ENCODE results near the gene APOBEC2. TPM values are rescaled to one million over a fixed set of nuclear protein-coding genes. Genes with fewer than 3 reads are reported as not detected.

Gene APOBEC2
- total and polyA plus RNA-seq, 9 of the 15 experiments (the other 6 are each of a cell fraction or from before 2014, with no cell fraction given): 0.25 to 1.6 TPM; not detected in 7

DNA sequence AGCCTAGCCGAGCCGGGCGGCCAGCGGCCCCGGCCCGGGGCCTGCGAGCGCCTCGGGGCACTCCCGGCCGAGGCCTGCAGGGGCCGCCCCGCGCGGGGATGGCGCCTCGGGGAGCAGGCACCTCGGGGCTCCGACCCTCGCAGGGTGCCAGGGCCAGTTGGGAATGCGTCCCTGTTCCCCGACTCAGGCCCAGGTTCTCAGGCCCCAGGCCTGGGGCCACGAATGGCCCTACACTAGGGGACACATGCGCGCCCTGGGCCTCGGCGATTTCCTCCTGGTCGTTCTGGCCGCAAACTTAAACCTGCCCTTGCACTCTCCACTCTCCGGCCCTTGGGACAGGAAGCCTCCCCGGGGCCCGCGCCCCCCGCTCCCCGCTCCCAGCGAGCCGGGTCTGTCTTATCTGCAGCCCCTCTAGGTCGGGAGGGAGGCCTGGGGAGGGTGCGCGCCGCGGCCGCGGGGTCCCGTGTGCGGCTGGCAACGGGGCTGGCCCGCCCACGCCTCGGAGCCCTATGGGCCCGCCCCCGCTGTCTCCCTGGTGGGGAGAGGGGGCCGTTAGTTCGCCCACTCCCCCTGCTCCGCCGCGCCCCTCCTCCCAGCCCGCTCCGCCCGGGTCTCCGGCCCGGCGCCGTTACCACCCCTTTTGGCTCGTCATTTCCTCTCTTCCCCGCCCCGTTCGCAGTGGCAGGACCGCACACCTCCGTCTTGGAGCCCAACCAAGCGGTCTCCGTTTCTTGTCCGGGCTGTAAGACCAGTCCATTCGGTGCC is 20.4 kb downstream of the APOBEC2 start (continued):
- TF ChIP-seq, protein P1, sequence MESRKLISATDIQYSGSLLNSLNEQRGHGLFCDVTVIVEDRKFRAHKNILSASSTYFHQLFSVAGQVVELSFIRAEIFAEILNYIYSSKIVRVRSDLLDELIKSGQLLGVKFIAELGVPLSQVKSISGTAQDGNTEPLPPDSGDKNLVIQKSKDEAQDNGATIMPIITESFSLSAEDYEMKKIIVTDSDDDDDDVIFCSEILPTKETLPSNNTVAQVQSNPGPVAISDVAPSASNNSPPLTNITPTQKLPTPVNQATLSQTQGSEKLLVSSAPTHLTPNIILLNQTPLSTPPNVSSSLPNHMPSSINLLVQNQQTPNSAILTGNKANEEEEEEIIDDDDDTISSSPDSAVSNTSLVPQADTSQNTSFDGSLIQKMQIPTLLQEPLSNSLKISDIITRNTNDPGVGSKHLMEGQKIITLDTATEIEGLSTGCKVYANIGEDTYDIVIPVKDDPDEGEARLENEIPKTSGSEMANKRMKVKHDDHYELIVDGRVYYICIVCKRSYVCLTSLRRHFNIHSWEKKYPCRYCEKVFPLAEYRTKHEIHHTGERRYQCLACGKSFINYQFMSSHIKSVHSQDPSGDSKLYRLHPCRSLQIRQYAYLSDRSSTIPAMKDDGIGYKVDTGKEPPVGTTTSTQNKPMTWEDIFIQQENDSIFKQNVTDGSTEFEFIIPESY (CRISPR knock-in tag; IDR thresholded peaks at IDR 0.05): peak; percentile 60; the same call in 1 of the 2 replicates
- peak; percentile 71 for TF ChIP-seq SMAD4 (CRISPR knock-in tag; conservative IDR thresholded peaks at IDR 0.05)
- no peak for TF ChIP-seq ZNF77 (CRISPR knock-in tag; IDR thresholded peaks at IDR 0.05)
- TF ChIP-seq, protein P2, sequence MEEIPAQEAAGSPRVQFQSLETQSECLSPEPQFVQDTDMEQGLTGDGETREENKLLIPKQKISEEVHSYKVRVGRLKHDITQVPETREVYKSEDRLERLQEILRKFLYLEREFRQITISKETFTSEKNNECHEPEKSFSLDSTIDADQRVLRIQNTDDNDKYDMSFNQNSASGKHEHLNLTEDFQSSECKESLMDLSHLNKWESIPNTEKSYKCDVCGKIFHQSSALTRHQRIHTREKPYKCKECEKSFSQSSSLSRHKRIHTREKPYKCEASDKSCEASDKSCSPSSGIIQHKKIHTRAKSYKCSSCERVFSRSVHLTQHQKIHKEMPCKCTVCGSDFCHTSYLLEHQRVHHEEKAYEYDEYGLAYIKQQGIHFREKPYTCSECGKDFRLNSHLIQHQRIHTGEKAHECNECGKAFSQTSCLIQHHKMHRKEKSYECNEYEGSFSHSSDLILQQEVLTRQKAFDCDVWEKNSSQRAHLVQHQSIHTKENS (CRISPR knock-in tag; IDR thresholded peaks at IDR 0.05): no peak
- TF ChIP-seq KDM4B (IDR thresholded peaks at IDR 0.05; ENCODE audit: borderline replicate concordance in 2 of 2, low read depth in 1 of 2): peak in 1 of 2 experiments; percentile 92; a peak in 1 of 4 replicates
- TF ChIP-seq RBM34 (IDR thresholded peaks at IDR 0.05; ENCODE audit: borderline replicate concordance, insufficient read depth, low read length): no peak
- TF ChIP-seq, protein P3, sequence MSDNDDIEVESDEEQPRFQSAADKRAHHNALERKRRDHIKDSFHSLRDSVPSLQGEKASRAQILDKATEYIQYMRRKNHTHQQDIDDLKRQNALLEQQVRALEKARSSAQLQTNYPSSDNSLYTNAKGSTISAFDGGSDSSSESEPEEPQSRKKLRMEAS (CRISPR knock-in tag; IDR thresholded peaks at IDR 0.05): peak; percentile 35; the same call in 1 of the 2 replicates
- TF ChIP-seq MEIS2 (IDR thresholded peaks at IDR 0.05; ENCODE audit: partially characterized antibody): no peak
- TF ChIP-seq NCOA4 (IDR thresholded peaks at IDR 0.05; ENCODE audit: partially characterized antibody): no peak
- TF ChIP-seq MCM7 (IDR thresholded peaks at IDR 0.05): no peak
- TF ChIP-seq SMC3 (conservative IDR thresholded peaks at IDR 0.05; ENCODE audit: insufficient read depth, low read depth, low read length): no peak
- TF ChIP-seq ZFP36 (IDR thresholded peaks at IDR 0.05; ENCODE audit: low read depth, low read length, partially characterized antibody): no peak
- TF ChIP-seq SRF (CRISPR knock-in tag; IDR thresholded peaks at IDR 0.05): 0 out of 4 replicates have a peak, but pooled peaks have one; percentile 14 to 17
- 0 out of 2 replicates have a peak, but pooled peaks have one; percentile 36 for TF ChIP-seq SRSF1 (IDR thresholded peaks at IDR 0.05; ENCODE audit: low read depth, low read length)
- TF ChIP-seq, protein P4, sequence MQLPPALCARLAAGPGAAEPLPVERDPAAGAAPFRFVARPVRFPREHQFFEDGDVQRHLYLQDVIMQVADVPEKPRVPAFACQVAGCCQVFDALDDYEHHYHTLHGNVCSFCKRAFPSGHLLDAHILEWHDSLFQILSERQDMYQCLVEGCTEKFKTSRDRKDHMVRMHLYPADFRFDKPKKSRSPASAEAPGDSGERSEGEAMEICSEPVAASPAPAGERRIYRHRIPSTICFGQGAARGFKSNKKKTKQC (CRISPR knock-in tag; IDR thresholded peaks at IDR 0.05): 0 out of 2 replicates have a peak, but pooled peaks have one; percentile 12
- TF ChIP-seq ARID2 (IDR thresholded peaks at IDR 0.05): no peak
- no peak for TF ChIP-seq ZNF324 (CRISPR knock-in tag; IDR thresholded peaks at IDR 0.05)
- TF ChIP-seq KLF1 (tag; IDR thresholded peaks at IDR 0.05): peak; percentile 70; the same call in 1 of the 2 replicates
- TF ChIP-seq KLF10 (CRISPR knock-in tag; IDR thresholded peaks at IDR 0.05): no peak
- TF ChIP-seq FOXA1 (IDR thresholded peaks at IDR 0.05; ENCODE audit: borderline replicate concordance): no peak
- no peak for TF ChIP-seq RAD51 (IDR thresholded peaks at IDR 0.05; ENCODE audit: borderline replicate concordance, low read depth)
- peak; percentile 38 for TF ChIP-seq PHF20 (IDR thresholded peaks at IDR 0.05; ENCODE audit: partially characterized antibody)
- TF ChIP-seq MCM5 (IDR thresholded peaks at IDR 0.05; ENCODE audit: low read depth): no peak
- TF ChIP-seq ZNF24 (IDR thresholded peaks at IDR 0.05): peak; percentile 48; the same call in 1 of the 2 replicates
- TF ChIP-seq MIER1 (IDR thresholded peaks at IDR 0.05; ENCODE audit: low read depth): no peak

Data from K562 (cell line).